SU-DHL-6 (cell line): ENCODE data around the gene COL4A2.

Experiments used
- EZH2phosphoT487 ChIP-seq: fragments of 200-600 bp; sonication (generic), shearing (Covaris generic); conservative IDR thresholded peaks from 2 replicates; pipeline ENCODE4 v1.6.1; 2018; ENCODE audit warnings: mild to moderate bottlenecking, antibody characterized with exemption, low read length, moderate library complexity, mixed read lengths
- TF ChIP-seq, protein P1 (sequence below): fragments of 200-600 bp; sonication (generic); IDR thresholded peaks from one replicate; pipeline ENCODE4 v1.5.1; 2017; ENCODE audit warnings: antibody characterized with exemption, mild to moderate bottlenecking, low read length, moderate library complexity; ENCODE audit not compliant: insufficient read depth, poor library complexity, severe bottlenecking

DNA sequence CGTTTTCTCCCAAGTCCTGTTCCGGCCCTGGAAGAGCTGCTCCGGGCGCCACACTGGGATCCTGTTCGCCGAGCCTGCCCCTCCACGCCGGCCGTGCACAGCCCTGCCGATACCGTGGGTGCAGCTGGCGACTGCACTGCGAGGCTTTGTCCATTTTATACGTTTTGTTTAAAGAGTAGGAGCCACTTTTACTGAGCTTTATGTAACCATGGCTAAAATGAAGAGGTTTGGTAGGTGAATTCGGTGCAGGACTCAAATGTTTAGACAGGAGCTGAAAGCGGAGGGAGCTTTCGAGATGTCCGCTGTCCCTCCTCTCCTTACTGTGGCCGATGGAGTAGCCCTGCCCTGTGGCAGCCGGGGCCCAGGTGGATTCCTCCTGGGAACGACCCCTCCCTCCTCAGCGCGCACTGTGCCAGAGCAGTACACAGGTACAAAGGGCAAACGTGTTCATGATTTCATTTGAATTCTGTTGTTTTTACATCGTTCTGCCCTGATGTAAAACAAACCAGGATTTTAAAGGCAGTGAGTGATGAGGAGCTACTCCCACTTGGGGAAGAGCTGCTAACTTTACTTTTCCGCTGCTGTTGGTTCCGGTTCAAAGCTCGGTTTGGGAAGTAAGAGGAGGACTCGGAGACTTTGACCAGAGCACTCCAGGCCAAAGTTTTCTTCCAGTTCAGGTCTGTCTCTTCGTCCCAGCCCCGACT, 1.7 kb downstream of the COL4A2 start:
- TF ChIP-seq, protein P1, sequence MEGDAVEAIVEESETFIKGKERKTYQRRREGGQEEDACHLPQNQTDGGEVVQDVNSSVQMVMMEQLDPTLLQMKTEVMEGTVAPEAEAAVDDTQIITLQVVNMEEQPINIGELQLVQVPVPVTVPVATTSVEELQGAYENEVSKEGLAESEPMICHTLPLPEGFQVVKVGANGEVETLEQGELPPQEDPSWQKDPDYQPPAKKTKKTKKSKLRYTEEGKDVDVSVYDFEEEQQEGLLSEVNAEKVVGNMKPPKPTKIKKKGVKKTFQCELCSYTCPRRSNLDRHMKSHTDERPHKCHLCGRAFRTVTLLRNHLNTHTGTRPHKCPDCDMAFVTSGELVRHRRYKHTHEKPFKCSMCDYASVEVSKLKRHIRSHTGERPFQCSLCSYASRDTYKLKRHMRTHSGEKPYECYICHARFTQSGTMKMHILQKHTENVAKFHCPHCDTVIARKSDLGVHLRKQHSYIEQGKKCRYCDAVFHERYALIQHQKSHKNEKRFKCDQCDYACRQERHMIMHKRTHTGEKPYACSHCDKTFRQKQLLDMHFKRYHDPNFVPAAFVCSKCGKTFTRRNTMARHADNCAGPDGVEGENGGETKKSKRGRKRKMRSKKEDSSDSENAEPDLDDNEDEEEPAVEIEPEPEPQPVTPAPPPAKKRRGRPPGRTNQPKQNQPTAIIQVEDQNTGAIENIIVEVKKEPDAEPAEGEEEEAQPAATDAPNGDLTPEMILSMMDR, result no peak
- no peak for TF ChIP-seq EZH2phosphoT487
